OCI-LY7 (cell line): ENCODE results near the gene CRYBB3.

Source experiments
- EZH2phosphoT487 ChIP-seq: fragments of 200-600 bp; sonication (generic); IDR thresholded peaks from 2 replicates; pipeline ENCODE4 v1.6.1; 2018; ENCODE audit warnings: low read depth, borderline replicate concordance, mild to moderate bottlenecking, mixed run types, antibody characterized with exemption, low read length, moderate library complexity, mixed read lengths
- TF ChIP-seq, protein P1 (sequence below): fragments of 200-600 bp; sonication (generic); conservative IDR thresholded peaks from 2 replicates; pipeline ENCODE4 v1.5.1; 2014; ENCODE audit warnings: mild to moderate bottlenecking, antibody characterized with exemption, low read length, moderate library complexity, mixed read lengths

DNA sequence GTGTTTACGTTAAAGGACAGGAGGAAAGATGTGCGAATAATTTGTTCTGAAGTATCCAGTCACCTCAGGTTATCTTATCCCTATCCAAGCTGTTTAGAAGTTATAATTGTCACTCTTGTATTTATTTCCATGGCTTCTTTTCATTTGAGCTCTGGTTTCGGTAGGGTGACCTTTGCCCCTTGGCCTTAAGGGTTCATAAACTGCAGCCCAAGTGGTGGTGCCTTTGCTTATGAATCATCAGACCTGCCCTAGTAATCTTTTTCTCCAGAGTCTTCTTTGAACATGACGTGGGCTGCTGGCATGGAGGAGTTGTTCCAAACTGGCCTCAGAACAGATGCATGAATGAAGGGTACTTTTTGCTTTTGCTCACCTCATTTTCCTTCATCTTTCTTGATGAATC, 6.5 kb upstream of the CRYBB3 start:
- TF ChIP-seq, protein P1, sequence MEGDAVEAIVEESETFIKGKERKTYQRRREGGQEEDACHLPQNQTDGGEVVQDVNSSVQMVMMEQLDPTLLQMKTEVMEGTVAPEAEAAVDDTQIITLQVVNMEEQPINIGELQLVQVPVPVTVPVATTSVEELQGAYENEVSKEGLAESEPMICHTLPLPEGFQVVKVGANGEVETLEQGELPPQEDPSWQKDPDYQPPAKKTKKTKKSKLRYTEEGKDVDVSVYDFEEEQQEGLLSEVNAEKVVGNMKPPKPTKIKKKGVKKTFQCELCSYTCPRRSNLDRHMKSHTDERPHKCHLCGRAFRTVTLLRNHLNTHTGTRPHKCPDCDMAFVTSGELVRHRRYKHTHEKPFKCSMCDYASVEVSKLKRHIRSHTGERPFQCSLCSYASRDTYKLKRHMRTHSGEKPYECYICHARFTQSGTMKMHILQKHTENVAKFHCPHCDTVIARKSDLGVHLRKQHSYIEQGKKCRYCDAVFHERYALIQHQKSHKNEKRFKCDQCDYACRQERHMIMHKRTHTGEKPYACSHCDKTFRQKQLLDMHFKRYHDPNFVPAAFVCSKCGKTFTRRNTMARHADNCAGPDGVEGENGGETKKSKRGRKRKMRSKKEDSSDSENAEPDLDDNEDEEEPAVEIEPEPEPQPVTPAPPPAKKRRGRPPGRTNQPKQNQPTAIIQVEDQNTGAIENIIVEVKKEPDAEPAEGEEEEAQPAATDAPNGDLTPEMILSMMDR, result no peak
- TF ChIP-seq EZH2phosphoT487, result no peak
